SK-N-SH treated with all-trans-retinoic acid at 6 μM for 48 hours (cell line): ENCODE data around the gene ASPHD1.

Experiments
- ATAC-seq: fragments of 200-7000 bp; cut with Tn5 transposase; 3 replicates; pipeline ENCODE4 v1.9.1; 2020; ENCODE audit warnings: mild to moderate bottlenecking, moderate library complexity
- ARNTL ChIP-seq: fragments of 450-650 bp; formaldehyde crosslinking; IDR thresholded peaks from 2 replicates; pipeline ENCODE4 v1.5.0; 2020; ENCODE audit warnings: low read depth, mild to moderate bottlenecking, moderate library complexity, borderline replicate concordance
- BACH2 ChIP-seq: fragments of 250-450 bp; sonication (Bioruptor Pico); IDR thresholded peaks from 2 replicates; pipeline ENCODE4 v1.9.0; 2021; ENCODE audit warnings: mild to moderate bottlenecking, borderline replicate concordance
- CREB5 ChIP-seq: fragments of 250-450 bp; sonication (Bioruptor Pico); IDR thresholded peaks from 2 replicates; pipeline ENCODE4 v1.5.1; 2020; ENCODE audit warnings: low read depth, mild to moderate bottlenecking, moderate library complexity
- CSDC2 ChIP-seq: fragments of 250-450 bp; sonication (Bioruptor Pico); IDR thresholded peaks from 2 replicates; pipeline ENCODE4 v1.5.0; 2020; ENCODE audit warnings: mild to moderate bottlenecking, moderate library complexity
- CSRNP3 ChIP-seq: fragments of 250-450 bp; sonication (Bioruptor Pico); IDR thresholded peaks from 2 replicates; pipeline ENCODE4 v1.5.1; 2021; ENCODE audit warnings: mild to moderate bottlenecking, moderate library complexity
- ESRRG ChIP-seq: fragments of 250-450 bp; sonication (Bioruptor Pico); IDR thresholded peaks from 2 replicates; pipeline ENCODE4 v1.6.1; 2021; ENCODE audit warnings: mild to moderate bottlenecking
- GLIS3 ChIP-seq: fragments of 250-450 bp; sonication (Bioruptor Pico); IDR thresholded peaks from 2 replicates; pipeline ENCODE4 v1.5.0; 2020; ENCODE audit warnings: mild to moderate bottlenecking, moderate library complexity
- ISL1 ChIP-seq: fragments of 250-450 bp; sonication (Bioruptor Pico); IDR thresholded peaks from 2 replicates; pipeline ENCODE4 v2.1.2; 2022; ENCODE audit warnings: mild to moderate bottlenecking, moderate library complexity
- OSR1 ChIP-seq: fragments of 250-450 bp; sonication (Bioruptor Pico); IDR thresholded peaks from 2 replicates; pipeline ENCODE4 v1.8.0; 2022; ENCODE audit warnings: moderate library complexity, mild to moderate bottlenecking, inconsistent platforms
- PATZ1 ChIP-seq: fragments of 250-450 bp; sonication (Bioruptor Pico); IDR thresholded peaks from 2 replicates; pipeline ENCODE4 v1.8.0; 2020; ENCODE audit warnings: mild to moderate bottlenecking, moderate library complexity, borderline replicate concordance
- PPARA ChIP-seq: fragments of 250-450 bp; sonication (Bioruptor Pico); IDR thresholded peaks from 2 replicates; pipeline ENCODE4 v1.5.0; 2020; ENCODE audit warnings: mild to moderate bottlenecking, borderline replicate concordance
- RARB ChIP-seq: fragments of 250-450 bp; sonication (Bioruptor Pico); IDR thresholded peaks from 2 replicates; pipeline ENCODE4 v1.8.0; 2021; ENCODE audit warnings: mild to moderate bottlenecking, moderate library complexity
- SNAI2 ChIP-seq: fragments of 250-450 bp; sonication (Bioruptor Pico); IDR thresholded peaks from 2 replicates; pipeline ENCODE4 v1.5.0; 2020; ENCODE audit warnings: mild to moderate bottlenecking, moderate library complexity
- TCF4 ChIP-seq: fragments of 250-450 bp; sonication (Bioruptor Pico); IDR thresholded peaks from 2 replicates; pipeline ENCODE4 v1.8.0; 2021; ENCODE audit warnings: mild to moderate bottlenecking, moderate library complexity, borderline replicate concordance
- TOX ChIP-seq: fragments of 250-450 bp; sonication (Bioruptor Pico); IDR thresholded peaks from 2 replicates; pipeline ENCODE4 v1.8.0; 2021; ENCODE audit warnings: mild to moderate bottlenecking, moderate library complexity, borderline replicate concordance
- TSHZ2 ChIP-seq: fragments of 250-450 bp; sonication (Bioruptor Pico); IDR thresholded peaks from 2 replicates; pipeline ENCODE4 v1.5.0; 2020; ENCODE audit warnings: mild to moderate bottlenecking, moderate library complexity
- ZC3H10 ChIP-seq: fragments of 250-450 bp; sonication (Bioruptor Pico); IDR thresholded peaks from 2 replicates; pipeline ENCODE4 v1.5.1; 2021; ENCODE audit warnings: mild to moderate bottlenecking, moderate library complexity
- ZFP3 ChIP-seq: fragments of 250-450 bp; sonication (Bioruptor Pico); IDR thresholded peaks from 2 replicates; pipeline ENCODE4 v1.5.0; 2020; ENCODE audit warnings: mild to moderate bottlenecking, moderate library complexity
- ZFP30 ChIP-seq: fragments of 450-650 bp; formaldehyde crosslinking; IDR thresholded peaks from 2 replicates; pipeline ENCODE4 v1.5.0; 2022; ENCODE audit warnings: mild to moderate bottlenecking, moderate library complexity
- ZNF70 ChIP-seq: fragments of 450-650 bp; formaldehyde crosslinking; IDR thresholded peaks from 2 replicates; pipeline ENCODE4 v1.5.0; 2020; ENCODE audit warnings: mild to moderate bottlenecking, moderate library complexity
- TF ChIP-seq, protein P1 (sequence below): fragments of 250-450 bp; sonication (Bioruptor Pico); IDR thresholded peaks from 2 replicates; pipeline ENCODE4 v1.8.0; 2021; ENCODE audit warnings: low read depth, mild to moderate bottlenecking, moderate library complexity, borderline replicate concordance

Gene ASPHD1

DNA sequence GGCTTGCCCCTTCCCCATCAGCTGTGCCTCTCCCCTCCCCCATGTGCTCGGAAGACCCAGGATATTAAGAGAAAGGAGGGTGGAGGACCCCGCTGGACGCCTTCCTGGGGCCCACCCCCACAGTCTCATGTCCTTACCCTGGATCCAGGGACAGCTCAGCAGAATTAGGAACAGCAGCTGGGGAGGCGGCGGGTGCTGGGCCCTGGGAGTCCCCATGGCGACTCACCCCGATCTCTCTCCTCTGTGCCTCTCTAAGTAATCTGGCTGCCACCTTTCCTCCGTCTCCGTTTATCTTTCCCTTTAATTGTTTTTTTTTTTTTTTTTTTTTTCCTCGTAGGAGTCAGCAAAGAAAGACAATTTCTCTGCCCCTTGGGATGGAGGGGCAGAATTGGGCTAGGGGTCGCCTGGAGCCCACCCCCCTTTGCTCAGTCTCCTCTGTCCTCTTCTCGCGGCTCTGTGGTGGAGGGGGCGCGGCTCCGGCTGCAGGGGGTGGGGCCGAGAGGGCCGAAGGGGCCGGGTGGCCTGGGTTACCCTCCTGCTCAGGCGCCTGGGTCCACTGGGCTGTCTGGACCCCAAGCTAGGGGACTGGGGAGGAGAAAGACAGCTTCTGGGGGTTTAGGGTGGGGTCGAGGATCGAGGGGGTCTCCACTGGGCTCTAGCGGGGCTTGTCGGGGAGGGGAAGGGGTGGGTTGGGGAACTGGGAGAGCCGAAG is 1.3 kb upstream of the ASPHD1 start:
- TF ChIP-seq BACH2 (no peak), ISL1 (CRISPR knock-in tag) (no peak), TCF4 (CRISPR knock-in tag) (no peak), ZFP30 (CRISPR knock-in tag) (no peak), CSRNP3 (no peak), ESRRG (no peak), PATZ1 (CRISPR knock-in tag) (no peak), OSR1 (CRISPR knock-in tag) (no peak), ZNF70 (CRISPR knock-in tag) (no peak), GLIS3 (no peak), PPARA (CRISPR knock-in tag) (no peak), ARNTL (no peak), TSHZ2 (no peak), TOX (CRISPR knock-in tag) (no peak), SNAI2 (CRISPR knock-in tag) (no peak), ZFP3 (no peak), ZC3H10 (CRISPR knock-in tag) (no peak)
- TF ChIP-seq, protein P1, sequence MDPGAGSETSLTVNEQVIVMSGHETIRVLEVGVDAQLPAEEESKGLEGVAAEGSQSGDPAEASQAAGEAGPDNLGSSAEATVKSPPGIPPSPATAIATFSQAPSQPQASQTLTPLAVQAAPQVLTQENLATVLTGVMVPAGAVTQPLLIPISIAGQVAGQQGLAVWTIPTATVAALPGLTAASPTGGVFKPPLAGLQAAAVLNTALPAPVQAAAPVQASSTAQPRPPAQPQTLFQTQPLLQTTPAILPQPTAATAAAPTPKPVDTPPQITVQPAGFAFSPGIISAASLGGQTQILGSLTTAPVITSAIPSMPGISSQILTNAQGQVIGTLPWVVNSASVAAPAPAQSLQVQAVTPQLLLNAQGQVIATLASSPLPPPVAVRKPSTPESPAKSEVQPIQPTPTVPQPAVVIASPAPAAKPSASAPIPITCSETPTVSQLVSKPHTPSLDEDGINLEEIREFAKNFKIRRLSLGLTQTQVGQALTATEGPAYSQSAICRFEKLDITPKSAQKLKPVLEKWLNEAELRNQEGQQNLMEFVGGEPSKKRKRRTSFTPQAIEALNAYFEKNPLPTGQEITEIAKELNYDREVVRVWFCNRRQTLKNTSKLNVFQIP (CRISPR knock-in tag), result no peak
- peak; percentile 63 for ATAC-seq

- no peak for TF ChIP-seq ZC3H10 (CRISPR knock-in tag)
- TF ChIP-seq TOX (CRISPR knock-in tag), result no peak
- TF ChIP-seq, all 23 proteins: peak for 0
- peak; percentile 71 for ATAC-seq
Observed at GRCh38 chr16:29899516-29900101, 679 bp upstream of the ASPHD1 start, which contains the start of gene SEZ6L2. TSS of gene SEZ6L2 (minus strand) at chr16:29899550. CDS start at chr16:29899019, 531 bp downstream.

DNA sequence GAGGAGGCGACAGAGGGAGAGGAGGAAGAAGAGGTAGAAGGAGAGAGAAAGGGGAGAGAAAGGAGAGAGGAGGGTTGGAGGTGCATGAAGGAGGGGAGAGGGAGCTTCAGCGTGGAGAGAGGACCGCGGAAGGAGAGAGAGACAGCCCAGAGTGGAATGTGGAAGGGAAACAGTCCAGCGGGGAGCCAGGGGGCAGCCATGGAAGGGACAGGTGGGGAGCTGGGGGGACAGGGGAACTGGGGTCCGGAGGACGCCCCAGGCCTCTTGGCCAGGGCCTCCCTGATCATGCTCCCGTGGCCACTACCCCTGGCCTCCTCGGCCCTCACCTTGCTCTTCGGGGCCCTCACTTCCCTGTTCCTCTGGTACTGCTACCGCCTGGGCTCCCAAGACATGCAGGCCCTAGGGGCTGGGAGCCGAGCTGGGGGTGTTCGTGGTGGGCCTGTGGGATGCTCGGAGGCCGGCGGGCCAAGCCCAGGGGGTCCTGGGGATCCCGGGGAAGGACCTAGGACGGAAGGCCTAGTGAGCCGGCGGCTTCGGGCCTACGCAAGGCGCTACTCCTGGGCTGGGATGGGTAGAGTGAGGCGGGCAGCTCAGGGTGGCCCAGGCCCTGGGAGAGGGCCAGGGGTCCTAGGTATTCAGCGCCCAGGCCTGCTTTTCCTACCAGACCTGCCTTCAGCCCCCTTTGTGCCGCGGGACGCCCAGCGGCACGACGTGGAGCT is 759 bp downstream of the ASPHD1 start:
- peak; percentile 44 for ATAC-seq
- TF ChIP-seq TSHZ2, result no peak
- TF ChIP-seq CSDC2, result no peak
- no peak for TF ChIP-seq RARB (CRISPR knock-in tag)
- TF ChIP-seq OSR1 (CRISPR knock-in tag), result no peak
- TF ChIP-seq, protein P1 (CRISPR knock-in tag), result no peak
- no peak for TF ChIP-seq ISL1 (CRISPR knock-in tag)
- TF ChIP-seq TCF4 (CRISPR knock-in tag), result no peak
- no peak for TF ChIP-seq CREB5 (CRISPR knock-in tag)
- TF ChIP-seq PPARA (CRISPR knock-in tag), result no peak
- TF ChIP-seq ZFP3, result no peak
- TF ChIP-seq GLIS3, result no peak
- no peak for TF ChIP-seq ESRRG
- no peak for TF ChIP-seq SNAI2 (CRISPR knock-in tag)
